GDM1 (cell line): Measurements from ENCODE around the gene SLC51B.
"Not testable (repeated sequence)": the region's sequence is repeated elsewhere in the genome, so short reads cannot be mapped to it uniquely, and the experiment has no call there.

Source experiments
- DNase-seq: peaks from one replicate; lab custom pipeline; 2025; lab: John Stamatoyannopoulos, UW

SLC51B gene

GRCh38 chr15:65066001-65066634 lies 20.9 kb downstream of the SLC51B start:
- no peak for DNase-seq

GRCh38 chr15:65066635-65067316 lies 21.6 kb downstream of the SLC51B start:
- no peak for DNase-seq

GRCh38 chr15:65067317-65067644 lies 22.1 kb downstream of the SLC51B start:
- no peak for DNase-seq

DNA sequence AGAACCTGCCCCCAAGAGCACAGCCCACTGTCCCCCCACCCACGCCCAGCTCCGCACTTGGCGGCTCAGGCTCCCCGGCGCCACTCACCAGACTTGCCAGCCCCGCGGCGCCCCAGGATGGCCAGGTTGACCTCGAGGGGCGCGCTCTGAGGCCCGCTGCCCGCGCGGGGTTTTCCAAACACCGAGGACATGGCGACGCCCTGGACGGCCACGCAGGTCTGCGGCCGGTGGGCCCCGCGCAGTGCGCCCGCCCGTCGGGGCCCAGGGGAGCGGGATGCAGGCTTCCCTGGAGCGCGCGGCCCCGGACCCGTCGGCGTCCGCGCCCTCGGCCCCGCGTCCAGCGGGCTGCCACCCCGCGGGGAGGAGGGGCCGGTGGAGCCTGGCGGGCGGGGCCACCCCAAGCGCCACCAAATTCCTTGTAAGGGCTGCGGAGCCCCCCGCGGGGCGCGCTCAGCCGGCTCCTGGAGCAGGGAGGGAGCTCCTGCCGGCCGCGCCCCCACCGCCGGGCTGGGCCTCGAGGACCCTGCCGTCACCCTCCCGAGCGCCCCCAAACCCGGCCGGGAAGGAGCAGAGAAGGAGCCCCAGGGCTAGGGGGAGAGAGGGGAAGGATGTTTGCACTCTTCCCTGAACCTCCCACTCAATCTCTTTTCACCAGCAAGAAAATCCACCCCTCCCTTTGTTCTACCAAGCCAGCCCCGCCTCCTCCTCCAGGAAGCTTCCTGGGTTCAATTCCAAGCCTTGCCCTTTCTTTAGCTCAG lies 22.6 kb downstream of the SLC51B start, which contains the start of gene RASL12:
TSS of gene RASL12 (minus strand) at position 347 of the 758 bp plus-strand sequence. CDS start at position 191, 156 bp downstream.
- no peak for DNase-seq

- no peak for DNase-seq
Observed at GRCh38 chr15:65068403-65068788, 23.2 kb downstream of the SLC51B start.

DNA sequence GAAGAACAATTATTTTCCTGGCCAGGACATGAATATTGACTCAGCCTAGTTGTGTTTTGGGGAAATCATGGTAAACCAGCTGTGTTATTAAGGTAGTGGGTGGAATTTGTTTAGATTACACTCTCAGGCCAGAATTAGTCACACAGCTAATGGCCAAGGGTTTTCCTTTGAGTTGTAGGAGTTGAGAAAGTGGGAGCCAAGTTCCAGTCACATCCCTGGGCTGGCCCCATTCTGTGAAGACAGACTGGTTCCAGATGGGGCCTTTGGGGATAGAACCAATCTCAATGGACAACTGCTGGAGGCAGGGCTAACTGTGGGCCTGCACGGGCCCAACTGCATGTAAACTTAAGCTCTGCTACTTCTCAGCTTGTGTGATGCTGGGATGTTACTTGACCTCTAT lies 24.0 kb downstream of the SLC51B start:
- DNase-seq: no peak

DNA sequence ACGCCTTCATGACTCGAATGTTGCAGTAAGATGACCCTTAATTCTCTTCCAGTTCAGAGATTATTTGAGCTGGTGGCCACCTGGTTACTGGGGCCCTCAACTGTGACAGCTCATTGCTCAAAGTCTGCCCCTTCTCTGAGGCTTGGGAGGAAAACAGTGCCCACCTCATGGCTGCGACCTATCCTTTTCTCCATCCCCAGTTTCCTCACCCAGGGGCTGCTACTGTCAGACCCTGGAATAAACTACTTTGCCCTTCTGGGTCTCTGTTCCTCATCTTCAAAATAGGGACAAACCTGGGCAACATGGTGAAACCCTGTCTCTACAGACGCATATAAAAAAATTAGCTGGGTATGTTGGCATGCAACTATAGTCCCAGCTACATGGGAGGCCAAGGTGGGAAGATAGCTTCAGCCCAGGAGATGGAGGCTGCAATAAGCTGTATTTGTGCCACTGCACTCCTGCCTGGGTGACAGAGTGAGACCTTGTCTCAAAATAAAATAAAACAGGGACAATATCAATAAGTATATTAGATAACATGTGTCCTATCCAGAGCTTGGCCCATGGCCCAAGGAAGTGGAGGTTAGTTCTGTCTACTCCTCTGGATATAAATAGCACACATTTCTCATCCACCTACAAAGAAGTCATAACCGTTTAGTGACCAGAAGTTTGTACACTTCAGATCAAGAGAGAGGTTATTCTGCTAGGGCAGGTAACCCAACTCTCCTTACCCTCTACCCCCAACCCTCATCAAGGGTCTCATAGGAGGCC lies 24.8 kb downstream of the SLC51B start:
- DNase-seq: no peak

GRCh38 chr15:65071381-65071811 lies 26.2 kb downstream of the SLC51B start:
- DNase-seq: no peak

DNA sequence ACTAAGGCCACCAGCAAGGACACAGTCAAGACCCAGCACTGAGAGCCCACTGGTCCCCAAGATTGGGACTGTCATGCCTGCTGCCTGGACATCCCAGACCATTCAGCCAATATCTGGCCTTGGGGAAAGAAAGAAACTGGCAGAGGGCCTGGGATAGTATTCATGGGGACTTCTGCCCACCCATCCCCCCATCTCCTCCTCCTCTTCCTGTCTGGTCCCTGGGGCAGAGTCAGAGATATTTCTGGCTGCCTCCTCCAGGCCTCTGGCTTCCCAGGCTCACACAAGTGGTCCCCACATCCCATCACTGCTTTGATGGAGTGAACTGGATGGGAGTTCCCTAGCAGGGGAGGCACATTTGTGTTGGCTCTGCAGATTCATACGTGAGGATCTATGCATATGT lies 26.8 kb downstream of the SLC51B start:
- DNase-seq: no peak

DNA sequence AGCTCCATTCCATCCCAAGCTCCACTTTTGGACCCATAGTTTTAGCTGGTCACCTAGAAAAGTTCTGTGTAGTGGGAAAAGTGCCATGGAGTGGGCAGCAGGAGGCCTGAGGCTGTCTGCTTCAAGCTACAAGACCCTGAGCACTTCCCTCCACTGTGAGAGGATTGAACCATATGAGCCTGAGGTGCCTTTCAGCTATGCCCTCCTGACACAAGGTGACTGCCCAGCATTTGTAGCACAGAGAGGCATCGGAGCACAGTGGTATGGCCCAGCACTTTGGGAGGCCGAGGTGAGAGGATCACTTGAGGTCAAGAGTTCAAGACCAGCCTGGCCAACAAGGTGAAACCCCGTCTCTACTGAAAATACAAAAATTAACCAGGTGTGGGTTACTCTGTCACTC lies 27.4 kb downstream of the SLC51B start:
- DNase-seq: no peak

DNA sequence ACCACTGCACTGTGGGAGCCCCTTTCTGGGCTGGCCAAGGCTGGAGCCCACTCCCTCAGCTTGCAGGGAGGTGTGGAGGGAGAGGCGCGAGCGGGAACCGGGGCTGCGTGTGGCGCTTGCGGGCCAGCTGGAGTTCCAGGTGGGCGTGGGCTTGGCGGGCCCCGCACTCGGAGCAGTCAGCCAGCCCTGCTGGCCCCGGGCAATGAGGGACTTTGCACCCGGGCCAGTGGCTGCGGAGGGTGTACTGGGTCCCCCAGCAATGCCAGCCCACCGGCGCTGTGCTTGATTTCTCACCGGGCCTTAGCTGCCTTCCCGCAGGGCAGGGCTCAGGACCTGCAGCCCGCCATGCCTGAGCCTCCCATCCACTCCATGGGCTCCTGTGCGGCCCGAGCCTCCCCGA lies 29.8 kb downstream of the SLC51B start:
- not testable (repeated sequence) for DNase-seq

- DNase-seq: not testable (repeated sequence)
Observed at GRCh38 chr15:65075607-65076395, 30.6 kb downstream of the SLC51B start.

DNA sequence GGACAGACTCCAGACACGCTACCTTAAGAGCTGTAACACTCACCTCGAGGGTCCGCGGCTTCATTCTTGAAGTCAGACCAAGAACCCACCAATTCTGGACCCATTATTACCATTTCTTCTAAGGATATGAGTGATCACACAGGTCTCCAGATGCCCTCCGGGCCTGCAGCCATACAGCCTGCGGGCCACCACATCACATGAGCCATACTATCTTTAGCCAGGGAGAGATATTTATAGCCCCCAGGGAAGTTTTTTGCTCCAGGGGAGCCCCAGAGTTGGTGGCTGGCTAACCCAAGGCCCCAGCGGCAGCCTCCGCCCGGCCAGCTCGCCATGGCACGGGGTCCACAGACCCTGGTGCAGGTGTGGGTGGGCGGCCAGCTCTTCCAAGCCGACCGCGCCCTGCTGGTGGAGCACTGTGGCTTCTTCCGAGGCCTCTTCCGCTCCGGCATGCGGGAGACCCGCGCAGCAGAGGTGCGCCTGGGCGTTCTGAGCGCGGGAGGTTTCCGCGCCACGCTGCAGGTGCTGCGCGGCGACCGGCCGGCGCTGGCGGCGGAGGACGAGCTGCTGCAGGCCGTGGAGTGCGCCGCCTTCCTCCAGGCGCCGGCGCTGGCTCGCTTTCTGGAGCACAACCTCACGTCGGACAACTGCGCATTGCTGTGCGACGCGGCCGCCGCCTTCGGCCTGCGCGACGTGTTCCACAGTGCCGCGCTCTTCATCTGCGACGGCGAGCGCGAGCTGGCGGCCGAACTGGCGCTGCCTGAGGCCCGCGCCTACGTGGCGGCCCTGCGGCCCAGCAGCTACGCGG lies 31.5 kb downstream of the SLC51B start, which contains the start of gene KBTBD13:
TSS of gene KBTBD13 (plus strand) at position 261 of the 805 bp plus-strand sequence. CDS start at position 331, 70 bp downstream.
- DNase-seq: no peak

DNA sequence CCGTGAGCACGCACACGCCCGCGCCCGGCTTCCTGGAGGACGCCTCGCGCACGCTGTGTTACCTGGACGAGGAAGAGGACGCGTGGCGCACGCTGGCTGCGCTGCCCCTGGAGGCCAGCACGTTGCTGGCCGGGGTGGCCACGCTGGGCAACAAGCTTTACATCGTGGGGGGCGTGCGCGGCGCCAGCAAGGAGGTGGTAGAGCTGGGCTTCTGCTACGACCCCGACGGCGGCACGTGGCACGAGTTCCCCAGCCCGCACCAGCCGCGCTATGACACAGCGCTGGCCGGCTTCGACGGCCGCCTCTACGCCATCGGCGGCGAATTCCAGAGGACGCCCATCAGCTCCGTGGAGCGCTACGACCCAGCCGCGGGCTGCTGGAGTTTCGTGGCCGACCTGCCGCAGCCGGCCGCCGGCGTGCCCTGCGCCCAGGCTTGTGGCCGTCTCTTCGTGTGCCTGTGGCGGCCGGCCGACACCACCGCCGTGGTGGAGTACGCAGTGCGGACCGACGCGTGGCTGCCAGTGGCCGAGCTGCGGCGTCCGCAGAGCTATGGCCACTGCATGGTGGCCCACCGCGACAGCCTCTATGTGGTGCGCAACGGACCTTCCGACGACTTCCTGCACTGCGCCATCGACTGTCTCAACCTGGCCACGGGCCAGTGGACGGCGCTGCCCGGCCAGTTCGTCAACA lies 32.2 kb downstream of the SLC51B start:
- DNase-seq: no peak

DNA sequence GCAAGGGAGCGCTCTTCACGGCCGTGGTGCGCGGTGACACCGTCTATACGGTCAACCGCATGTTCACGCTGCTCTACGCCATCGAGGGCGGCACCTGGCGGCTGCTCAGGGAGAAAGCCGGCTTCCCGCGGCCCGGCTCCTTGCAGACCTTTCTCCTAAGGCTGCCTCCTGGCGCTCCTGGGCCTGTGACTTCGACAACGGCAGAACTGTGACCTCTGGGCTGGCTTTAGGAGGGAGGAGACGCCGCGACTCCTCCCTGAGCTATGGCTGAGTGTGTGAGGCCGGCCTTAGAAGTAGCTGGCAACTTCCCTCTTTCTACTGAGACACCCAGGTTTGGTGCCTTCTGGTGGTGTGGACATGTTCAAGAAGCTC lies 32.8 kb downstream of the SLC51B start:
- no peak for DNase-seq

DNA sequence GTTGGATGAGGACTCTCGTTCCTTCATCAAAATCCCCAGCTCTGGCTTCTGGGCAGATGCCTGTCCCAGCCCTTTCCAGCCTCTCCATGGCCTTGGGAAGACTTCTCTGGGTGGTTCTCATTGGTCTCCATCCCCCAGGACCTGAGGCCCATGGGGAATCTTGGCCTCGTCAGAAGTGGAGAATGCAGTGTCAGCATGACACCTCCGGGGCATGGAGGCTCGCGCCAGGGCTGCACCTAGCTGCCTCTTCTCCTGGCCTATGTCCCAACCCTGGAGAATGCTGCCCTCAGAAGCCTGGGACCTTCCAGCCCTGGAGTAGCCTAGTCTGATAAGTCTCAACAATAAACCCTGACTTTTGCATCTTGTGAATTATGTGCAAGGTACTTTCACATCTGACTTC lies 34.4 kb downstream of the SLC51B start:
- DNase-seq: no peak

GRCh38 chr15:65081270-65081669 lies 36.1 kb downstream of the SLC51B start:
- DNase-seq: no peak

GRCh38 chr15:65081758-65082157 lies 36.6 kb downstream of the SLC51B start:
- DNase-seq: no peak

DNA sequence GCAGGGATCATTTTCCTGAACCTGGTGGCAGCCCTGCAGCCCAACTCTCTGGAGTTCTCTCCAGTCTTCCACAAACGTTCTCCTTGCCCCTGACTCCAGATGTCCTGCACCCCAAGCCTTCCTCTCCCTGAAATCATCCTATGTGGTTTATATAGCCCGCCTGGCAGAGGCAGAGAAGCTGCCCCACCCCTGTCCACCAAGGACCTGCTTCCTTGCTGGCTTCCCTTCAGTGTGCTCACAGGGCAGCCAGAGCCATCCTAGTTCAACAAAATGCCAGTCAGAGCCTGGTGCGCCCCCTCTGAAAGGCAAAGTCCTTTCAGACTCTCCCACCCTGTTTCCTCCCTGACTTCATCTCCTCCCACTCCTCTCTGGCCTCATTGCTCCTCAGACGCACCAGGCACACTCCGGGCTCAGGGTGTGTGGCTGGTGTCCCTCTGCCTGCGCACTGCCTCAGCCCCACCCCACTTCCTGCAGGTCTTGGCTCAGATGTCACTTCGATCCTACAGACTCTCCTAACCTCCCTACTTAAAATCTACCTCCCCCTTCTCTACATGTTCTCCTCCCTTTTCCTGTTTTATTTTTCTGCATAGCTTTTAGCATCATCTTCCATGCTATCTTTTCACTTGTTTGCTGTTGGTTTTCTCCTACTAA lies 37.2 kb downstream of the SLC51B start:
- DNase-seq: peak; percentile 29
